GM19397 (cell line): ENCODE measurements around the gene OR1A2.
"Not testable (repeated sequence)": the region's sequence is repeated elsewhere in the genome, so short reads cannot be mapped to it uniquely, and the experiment has no call there.

Experiments used
- ATAC-seq: cut with Tn5 transposase; IDR thresholded peaks from one replicate; pipeline ENCODE4 v1.9.1; 2021; ENCODE audit warnings: mild to moderate bottlenecking, moderate library complexity; ENCODE audit not compliant: unreplicated experiment

Gene OR1A2

DNA sequence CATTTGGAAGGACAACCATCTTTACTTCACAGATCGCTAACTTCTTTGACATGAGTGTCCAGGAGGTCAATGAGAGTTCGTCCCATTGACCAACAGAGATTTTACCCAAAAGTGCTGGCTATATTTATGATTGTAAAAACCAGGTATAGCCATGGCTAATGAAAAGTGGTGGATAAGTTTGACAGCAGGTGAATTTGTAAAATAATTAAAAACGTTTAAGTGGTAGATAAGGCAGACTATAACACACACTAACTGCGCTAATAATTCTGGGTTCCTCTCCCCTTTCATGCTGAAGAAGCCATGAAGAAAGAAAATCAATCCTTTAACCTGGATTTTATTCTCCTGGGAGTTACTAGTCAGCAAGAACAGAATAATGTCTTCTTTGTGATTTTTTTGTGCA lies at the start of gene OR1A2:
Gene OR1A2, plus strand, starts transcription at position 301 of the 400 bp plus-strand sequence. Its CDS starts 0 bp downstream, at position 301.
- no peak for ATAC-seq

GRCh38 chr17:3157218-3157617 lies 40.1 kb upstream of the OR1A2 start:
- ATAC-seq: no peak

DNA sequence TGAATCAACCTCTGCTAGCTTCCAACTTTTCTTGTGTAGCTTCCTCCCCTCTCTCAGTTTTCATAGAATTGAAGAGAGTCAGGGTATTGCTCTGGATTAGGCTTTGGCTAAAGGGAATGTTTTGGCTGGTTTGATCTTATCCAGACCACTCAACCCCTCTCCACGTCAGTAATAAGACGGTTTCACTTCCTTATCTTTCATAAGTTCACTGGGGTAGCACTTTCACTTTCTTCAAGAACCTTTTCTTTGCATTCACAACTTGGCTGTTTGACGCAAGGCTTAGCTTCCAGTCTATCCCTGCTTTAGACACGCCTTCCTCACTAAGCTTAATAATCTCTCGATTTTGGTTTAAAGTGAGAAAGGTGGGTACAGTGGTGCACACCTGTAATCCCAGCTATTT lies 29.7 kb upstream of the OR1A2 start:
- ATAC-seq: no peak

DNA sequence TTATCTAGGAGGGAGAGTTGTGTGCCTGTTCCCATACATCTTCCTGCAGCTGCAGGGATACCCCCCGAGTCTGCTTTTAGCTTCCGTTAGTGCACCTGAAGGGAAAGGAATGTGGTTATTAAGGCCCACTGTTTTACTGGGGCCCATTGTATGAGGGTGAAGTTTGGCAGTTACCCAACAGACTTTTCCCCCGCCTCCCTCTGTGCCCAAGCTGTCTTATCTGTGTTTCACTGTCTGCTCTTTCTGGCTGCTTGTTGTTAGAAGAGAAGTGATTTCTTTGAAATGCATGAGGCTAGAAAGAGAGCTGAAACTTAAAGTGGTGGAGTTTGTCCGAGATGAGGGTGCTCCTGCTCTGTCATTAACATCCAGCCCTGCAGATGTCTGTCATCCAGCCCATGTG lies 7.4 kb upstream of the OR1A2 start:
- ATAC-seq: no peak

- no peak for ATAC-seq
These were observed 10.0 kb downstream of the OR1A2 start, which contains the start of gene OR1A1 for GRCh38 chr17:3207367-3207766. Gene OR1A1 (plus strand): TSS chr17:3207667. CDS start chr17:3215621, 7,954 bp downstream.

- ATAC-seq: no peak
These were observed 11.2 kb downstream of the OR1A2 start for GRCh38 chr17:3208484-3208883.

DNA sequence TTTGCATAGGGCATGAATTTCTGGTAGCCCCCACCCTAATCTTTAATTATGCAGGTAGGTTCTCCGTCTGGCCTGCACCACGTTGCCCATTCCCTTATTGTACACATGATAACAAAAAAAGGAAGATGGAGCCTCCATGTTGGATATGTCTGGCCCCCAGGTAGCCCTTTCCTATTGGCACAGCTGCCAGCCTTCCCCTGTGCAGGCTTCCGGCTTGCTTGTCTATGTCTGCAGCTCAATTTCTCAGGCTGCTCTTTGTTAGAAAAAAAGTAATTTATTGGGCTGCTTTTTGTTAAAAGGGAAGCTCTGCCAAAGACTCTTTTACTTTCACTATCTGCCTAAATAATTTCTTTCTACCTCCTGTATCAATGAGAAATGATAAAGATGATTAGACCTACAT lies 15.7 kb downstream of the OR1A2 start:
- no peak for ATAC-seq

- ATAC-seq: no peak
These were observed 16.3 kb downstream of the OR1A2 start for GRCh38 chr17:3213587-3213986.

DNA sequence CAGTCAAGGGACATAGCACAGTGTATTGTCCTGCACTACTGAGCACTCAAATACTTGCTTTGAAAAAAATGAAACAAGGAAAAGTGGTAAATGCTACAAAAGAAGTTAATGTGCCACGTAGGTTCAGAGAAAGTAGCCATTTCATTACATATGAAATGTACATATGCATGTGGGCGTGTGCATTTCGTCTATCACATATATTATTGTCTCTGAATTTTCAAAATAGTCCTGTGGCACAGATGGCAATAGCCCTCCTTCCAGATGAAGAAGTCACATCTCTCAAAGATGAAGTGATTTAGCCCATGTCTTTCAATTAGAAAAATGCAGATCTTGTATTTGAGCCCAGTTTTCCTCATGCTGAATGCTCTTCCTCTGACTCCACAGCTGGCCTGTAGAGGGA lies 22.7 kb downstream of the OR1A2 start:
- ATAC-seq: not testable (repeated sequence)

GRCh38 chr17:3221850-3222249 lies 24.5 kb downstream of the OR1A2 start:
- no peak for ATAC-seq

- ATAC-seq: no peak
These were observed 25.2 kb downstream of the OR1A2 start for GRCh38 chr17:3222505-3222904.

DNA sequence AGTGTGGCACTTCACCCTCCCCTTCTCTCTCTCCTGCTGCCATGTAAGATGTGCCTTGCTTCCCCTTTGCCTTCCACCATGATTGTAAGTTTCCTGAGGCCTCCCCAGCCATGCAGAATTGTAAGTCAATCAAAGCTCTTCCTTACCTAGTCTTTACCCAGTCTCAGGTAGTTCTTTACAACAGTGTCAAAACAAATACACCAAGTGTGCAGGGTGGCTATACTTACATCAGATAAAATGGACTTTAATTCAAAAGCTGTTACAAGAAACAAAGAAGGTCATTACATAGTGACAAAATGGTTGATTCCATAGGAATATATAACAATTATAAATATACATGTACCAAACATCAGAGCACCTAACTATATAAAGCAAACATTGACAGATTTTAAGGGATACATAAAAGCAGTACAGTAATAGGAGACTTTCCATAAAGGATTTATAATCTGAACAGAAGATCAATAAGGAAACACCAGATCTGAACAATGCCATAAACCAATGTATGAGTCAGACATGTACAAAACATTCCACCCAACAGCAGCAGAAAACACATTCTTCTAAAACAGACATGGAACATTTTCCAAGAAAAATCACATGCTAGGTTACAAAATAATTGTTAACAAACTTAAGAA lies 27.5 kb downstream of the OR1A2 start:
- ATAC-seq: not testable (repeated sequence)

DNA sequence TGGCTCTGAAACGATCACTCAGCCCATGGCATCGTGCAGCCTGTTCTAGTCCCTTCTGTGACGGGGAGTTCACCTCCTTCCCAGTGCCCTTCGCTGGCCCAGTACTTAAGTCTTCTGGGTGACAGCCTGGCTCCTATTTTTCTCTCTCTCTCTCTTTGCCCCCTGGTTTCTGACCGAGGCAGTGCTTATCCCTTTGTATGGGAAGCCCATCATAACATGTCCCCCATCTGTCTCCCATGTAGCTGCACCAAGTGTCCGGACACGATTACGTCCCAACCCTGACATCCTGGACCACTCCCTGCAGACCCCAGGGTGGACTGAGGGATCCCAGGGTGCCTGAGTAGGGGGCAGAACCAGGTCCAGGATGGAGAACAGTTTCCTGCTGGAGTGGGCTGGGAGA lies 35.0 kb downstream of the OR1A2 start:
- ATAC-seq: not testable (repeated sequence)

GRCh38 chr17:3238685-3239084 lies 41.4 kb downstream of the OR1A2 start:
- ATAC-seq: not testable (repeated sequence)

GRCh38 chr17:3241044-3241443 lies 43.7 kb downstream of the OR1A2 start:
- ATAC-seq: not testable (repeated sequence)

DNA sequence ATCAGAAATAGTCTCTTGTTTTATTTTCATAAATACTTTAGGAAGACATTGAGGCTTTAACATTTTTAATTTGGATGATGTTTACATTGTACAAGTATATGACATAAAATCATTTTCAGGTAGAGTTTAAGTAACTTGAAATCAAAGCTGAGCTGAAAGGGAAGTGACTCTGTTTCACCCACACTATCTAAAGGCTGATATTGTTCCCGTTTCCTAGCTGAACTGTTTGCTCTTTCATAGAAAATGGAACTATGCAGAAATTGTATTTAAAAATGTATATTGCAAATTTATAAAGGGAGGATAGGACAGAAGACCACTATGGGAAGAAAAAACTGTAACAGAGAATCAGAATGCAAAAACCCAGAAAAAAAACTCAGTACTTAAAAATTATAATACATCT lies 47.5 kb downstream of the OR1A2 start:
- ATAC-seq: not testable (repeated sequence)
